ENCODE results near the gene KSR1.
"Not testable (repeated sequence)": the region's sequence is repeated elsewhere in the genome, so short reads cannot be mapped to it uniquely, and the experiment has no call there.

Gene KSR1

GRCh38 chr17:27669136-27669535 lies 212.9 kb downstream of the KSR1 start:
- DNase-seq, result no peak

- DNase-seq, result no peak
Measured at GRCh38 chr17:27669850-27670249, 213.6 kb downstream of the KSR1 start.

DNA sequence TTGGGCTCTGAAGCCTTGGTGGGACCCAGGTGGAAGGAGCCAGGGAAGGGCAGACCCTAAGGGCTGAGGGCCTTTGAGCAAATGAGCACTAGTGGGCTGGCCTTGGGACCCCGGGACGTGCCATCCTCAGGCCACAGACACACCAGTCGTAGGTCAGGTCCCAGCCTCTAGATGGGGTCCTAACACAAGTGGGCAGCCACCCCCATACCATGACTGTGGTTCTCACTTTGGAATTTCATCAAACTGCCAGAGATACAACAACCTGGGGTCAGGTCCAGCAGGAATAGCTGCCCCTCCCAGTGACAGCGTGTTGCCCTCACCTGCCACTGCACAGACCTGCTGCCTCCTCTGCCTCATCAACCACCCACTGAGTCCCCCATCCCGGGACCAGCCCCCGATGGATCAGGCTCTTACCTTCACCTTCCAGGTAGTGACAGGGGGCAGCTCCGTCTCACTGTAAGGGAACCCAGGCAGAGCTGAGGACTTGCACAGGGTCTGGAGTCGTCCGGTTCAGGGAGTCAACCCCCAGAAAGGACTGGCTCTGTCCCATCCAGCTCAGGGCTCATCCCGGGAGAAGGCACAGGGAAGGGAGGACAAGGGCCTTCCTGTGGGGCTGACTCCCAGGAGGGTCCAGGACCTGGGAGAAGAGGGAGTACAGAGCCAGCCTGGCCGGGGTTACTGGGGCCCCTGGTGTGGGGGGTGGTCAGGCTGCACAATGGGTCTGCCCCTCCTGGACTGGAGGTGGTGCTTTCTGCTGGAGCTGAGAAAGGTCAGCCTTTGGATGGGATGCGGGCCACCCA lies 214.7 kb downstream of the KSR1 start:
- DNase-seq, result no peak

DNA sequence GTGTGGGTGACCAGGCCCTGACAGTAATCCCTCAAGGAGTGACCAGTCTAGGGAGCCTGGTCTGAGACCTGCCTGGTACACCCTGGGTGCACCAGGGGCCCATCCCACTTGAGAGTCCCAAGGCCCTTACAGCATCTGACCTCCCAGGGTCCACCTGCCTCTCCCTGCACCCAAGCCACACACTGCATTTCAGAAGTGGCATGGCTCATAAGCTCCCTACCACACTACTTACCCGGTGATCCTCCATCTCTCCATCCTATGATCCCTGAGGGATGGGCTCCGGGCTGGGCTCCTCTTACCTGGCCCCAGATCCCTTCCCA lies 215.3 kb downstream of the KSR1 start:
- no peak for DNase-seq

- not testable (repeated sequence) for DNase-seq
Measured at GRCh38 chr17:27671977-27672480, 215.8 kb downstream of the KSR1 start.

DNA sequence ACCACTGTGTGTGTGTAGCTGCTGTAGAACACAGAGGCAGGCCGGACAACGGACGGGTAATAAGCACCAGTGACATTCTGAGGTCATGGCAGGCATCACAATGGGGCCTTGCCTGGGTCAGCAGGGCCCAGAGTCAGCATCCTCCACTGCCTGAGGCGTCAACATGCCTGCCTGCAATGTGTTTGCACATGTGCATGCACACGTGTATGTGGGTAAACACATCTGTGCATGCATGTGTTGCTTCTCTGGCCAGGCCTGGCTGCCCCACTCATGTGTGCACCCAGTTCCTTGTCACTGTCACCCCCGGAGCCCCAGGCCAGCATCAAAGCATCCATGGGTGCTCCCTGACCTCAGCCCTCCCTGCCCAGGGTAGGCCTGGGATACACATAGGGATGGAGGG lies 218.1 kb downstream of the KSR1 start:
- DNase-seq, result no peak

Measured in stimulated activated CD4-positive, alpha-beta T cell treated with anti-CD3 and anti-CD28 coated beads, Interleukin-1b, Interleukin-23, amount 100 ng/mL, for 48 hours (primary cell).